ENCODE data around the gene SLC35G4.
"Not testable (repeated sequence)": the region's sequence is repeated elsewhere in the genome, so short reads cannot be mapped to it uniquely, and the experiment has no call there.

SLC35G4 gene

DNA sequence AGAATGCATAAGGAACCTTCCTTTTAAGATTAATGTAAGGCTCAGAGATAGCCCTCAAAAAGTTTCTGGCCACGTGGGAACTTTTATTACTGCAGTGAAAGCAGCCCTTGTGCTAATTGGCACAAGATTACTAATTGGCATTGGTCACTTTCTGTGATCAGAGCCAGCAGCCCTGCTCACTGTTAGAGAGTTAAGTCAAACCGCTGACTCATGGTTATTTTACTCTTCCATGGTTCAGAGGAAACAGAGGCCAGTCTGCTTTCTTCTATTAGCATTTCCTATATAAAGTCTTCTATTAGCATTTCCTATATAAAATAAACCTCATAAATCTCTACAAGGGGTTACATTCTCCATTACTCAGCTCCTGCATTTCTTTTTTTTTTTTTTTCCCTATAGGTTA lies 1.5 kb upstream of the SLC35G4 start:
- TF ChIP-seq POLR2AphosphoS5 (IDR thresholded peaks at IDR 0.05; ENCODE audit: low read depth) = no peak
- TF ChIP-seq, protein P1, sequence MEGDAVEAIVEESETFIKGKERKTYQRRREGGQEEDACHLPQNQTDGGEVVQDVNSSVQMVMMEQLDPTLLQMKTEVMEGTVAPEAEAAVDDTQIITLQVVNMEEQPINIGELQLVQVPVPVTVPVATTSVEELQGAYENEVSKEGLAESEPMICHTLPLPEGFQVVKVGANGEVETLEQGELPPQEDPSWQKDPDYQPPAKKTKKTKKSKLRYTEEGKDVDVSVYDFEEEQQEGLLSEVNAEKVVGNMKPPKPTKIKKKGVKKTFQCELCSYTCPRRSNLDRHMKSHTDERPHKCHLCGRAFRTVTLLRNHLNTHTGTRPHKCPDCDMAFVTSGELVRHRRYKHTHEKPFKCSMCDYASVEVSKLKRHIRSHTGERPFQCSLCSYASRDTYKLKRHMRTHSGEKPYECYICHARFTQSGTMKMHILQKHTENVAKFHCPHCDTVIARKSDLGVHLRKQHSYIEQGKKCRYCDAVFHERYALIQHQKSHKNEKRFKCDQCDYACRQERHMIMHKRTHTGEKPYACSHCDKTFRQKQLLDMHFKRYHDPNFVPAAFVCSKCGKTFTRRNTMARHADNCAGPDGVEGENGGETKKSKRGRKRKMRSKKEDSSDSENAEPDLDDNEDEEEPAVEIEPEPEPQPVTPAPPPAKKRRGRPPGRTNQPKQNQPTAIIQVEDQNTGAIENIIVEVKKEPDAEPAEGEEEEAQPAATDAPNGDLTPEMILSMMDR (IDR thresholded peaks at IDR 0.05; ENCODE audit: insufficient read depth, low read length) = no peak
- TF ChIP-seq GABPA (IDR thresholded peaks at IDR 0.05; ENCODE audit: low read depth) = no peak
- TF ChIP-seq, protein P2, sequence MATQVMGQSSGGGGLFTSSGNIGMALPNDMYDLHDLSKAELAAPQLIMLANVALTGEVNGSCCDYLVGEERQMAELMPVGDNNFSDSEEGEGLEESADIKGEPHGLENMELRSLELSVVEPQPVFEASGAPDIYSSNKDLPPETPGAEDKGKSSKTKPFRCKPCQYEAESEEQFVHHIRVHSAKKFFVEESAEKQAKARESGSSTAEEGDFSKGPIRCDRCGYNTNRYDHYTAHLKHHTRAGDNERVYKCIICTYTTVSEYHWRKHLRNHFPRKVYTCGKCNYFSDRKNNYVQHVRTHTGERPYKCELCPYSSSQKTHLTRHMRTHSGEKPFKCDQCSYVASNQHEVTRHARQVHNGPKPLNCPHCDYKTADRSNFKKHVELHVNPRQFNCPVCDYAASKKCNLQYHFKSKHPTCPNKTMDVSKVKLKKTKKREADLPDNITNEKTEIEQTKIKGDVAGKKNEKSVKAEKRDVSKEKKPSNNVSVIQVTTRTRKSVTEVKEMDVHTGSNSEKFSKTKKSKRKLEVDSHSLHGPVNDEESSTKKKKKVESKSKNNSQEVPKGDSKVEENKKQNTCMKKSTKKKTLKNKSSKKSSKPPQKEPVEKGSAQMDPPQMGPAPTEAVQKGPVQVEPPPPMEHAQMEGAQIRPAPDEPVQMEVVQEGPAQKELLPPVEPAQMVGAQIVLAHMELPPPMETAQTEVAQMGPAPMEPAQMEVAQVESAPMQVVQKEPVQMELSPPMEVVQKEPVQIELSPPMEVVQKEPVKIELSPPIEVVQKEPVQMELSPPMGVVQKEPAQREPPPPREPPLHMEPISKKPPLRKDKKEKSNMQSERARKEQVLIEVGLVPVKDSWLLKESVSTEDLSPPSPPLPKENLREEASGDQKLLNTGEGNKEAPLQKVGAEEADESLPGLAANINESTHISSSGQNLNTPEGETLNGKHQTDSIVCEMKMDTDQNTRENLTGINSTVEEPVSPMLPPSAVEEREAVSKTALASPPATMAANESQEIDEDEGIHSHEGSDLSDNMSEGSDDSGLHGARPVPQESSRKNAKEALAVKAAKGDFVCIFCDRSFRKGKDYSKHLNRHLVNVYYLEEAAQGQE (IDR thresholded peaks at IDR 0.05; ENCODE audit: insufficient replicate concordance, low read depth) = no peak
- no peak for TF ChIP-seq SPI1 (IDR thresholded peaks at IDR 0.05; ENCODE audit: borderline replicate concordance, low read depth)
- Histone ChIP-seq H3K27me3 (ENCODE audit: insufficient read depth, poor library complexity, severe bottlenecking) (peaks cover 11% of the 10 kb centered on the region), H3K4me3 (replicated peaks; ENCODE audit: insufficient read depth, low read length) (no peak overlapping the region), H3K27ac (replicated peaks) (no peak overlapping the region)
- no peak for DNase-seq (ENCODE audit: low read depth in 1 of 2, low spot score in 1 of 2)

DNA sequence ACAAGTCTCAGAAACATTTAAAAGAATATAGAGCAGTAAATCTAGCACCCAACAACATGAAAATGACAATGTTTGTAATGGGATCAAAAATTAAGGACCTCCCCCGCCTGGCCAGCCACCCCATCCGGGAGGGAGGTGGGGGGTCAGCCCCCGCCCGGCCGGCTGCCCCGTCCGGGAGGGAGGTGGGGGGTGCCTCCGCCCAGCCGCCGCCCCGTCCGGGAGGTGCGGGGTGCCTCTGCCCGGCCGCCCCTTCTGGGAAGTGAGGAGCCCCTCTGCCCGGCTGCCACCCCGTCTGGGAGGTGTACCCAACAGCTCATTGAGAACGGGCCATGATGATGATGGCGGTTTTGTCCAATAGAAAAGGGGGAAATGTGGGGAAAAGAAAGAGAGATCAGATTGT lies 778 bp upstream of the SLC35G4 start:
- H3K27me3 ChIP-seq (ENCODE audit: insufficient read depth, poor library complexity, severe bottlenecking) = peaks cover 11% of the 10 kb centered on the region
- H3K4me3 ChIP-seq (replicated peaks; ENCODE audit: insufficient read depth, low read length); DNase-seq (ENCODE audit: low read depth in 1 of 2, low spot score in 1 of 2); H3K27ac ChIP-seq (replicated peaks): not testable (repeated sequence)

DNA sequence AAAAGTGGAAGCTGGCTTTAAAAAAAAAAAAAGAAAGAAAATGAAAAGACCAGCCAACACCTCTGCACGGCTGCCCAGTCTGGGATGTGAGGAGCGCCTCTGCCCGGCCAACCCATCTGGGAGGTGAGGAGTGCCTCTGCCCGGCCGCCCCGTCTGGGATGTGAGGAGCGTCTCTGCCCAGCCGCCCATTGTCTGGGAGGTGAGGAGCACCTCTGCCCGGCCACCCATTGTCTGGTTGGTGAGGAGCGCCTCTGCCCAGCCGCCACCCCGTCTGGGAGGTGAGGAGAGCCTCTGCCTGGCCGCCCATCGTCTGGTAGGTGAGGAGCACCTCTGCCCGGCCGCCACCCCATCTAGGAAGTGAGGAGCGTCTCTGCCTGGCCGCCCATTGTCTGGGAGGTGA lies 3.7 kb downstream of the SLC35G4 start:
- not testable (repeated sequence) for H3K27ac ChIP-seq (replicated peaks); H3K4me3 ChIP-seq (replicated peaks; ENCODE audit: insufficient read depth, low read length); DNase-seq (ENCODE audit: low read depth in 1 of 2, low spot score in 1 of 2); H3K27me3 ChIP-seq (ENCODE audit: insufficient read depth, poor library complexity, severe bottlenecking)

DNA sequence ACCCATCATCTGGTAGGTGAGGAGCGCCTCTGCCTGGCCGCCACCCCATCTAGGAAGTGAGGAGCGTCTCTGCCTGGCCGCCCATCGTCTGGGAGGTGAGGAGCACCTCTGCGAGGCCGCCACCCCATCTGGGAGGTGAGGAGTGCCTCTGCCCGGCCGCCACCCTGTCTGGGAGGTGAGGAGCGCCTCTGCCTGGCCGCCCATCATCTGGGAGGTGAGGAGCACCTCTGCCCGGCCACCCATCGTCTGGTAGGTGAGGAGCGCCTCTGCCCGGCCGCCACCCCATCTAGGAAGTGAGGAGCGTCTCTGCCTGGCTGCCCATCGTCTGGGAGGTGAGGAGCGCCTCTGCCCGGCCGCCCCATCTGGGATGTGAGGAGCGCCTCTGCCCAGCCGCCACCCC lies 4.2 kb downstream of the SLC35G4 start:
- H3K27me3 ChIP-seq (ENCODE audit: insufficient read depth, poor library complexity, severe bottlenecking); DNase-seq (ENCODE audit: low read depth in 1 of 2, low spot score in 1 of 2); H3K27ac ChIP-seq (replicated peaks); H3K4me3 ChIP-seq (replicated peaks; ENCODE audit: insufficient read depth, low read length): not testable (repeated sequence)

DNA sequence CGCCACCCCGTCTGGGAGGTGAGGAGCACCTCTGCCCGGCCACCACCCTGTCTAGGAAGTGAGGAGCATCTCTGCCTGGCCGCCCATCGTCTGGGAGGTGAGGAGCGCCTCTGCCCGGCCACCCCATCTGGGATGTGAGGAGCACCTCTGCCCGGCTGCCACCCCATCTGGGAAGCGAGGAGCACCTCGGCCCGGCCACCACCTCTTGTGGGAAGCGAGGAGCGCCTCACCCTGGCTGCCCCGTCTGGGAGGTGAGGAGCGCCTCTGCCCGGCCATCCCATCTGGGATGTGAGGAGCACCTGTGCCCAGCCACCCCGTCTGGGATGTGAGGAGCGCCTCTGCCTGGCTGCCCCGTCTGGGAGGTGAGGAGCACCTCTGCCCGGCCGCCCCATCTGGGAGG lies 4.6 kb downstream of the SLC35G4 start:
- DNase-seq (ENCODE audit: low read depth in 1 of 2, low spot score in 1 of 2); H3K4me3 ChIP-seq (replicated peaks; ENCODE audit: insufficient read depth, low read length); H3K27ac ChIP-seq (replicated peaks); H3K27me3 ChIP-seq (ENCODE audit: insufficient read depth, poor library complexity, severe bottlenecking): not testable (repeated sequence)

DNA sequence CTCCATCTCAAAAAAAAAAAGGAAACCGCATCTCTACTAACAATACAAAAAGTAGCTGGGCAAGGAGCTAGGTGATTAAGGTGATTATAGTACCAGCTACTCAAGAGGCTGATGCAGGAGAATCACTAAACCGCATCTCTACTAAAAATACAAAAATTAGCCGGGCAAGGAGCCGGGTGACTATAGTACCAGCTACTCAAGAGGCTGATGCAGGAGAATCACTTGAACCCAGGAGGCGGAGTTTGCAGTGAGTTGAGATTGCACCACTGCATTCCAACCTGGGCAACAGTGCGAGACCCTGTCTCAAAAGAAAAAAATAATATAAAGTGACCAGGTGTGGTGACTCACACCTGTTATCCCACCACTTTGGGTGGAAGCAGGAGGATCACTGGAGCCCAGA lies 5.6 kb downstream of the SLC35G4 start:
- DNase-seq (ENCODE audit: low read depth in 1 of 2, low spot score in 1 of 2); H3K27ac ChIP-seq (replicated peaks); H3K4me3 ChIP-seq (replicated peaks; ENCODE audit: insufficient read depth, low read length); H3K27me3 ChIP-seq (ENCODE audit: insufficient read depth, poor library complexity, severe bottlenecking): not testable (repeated sequence)

DNA sequence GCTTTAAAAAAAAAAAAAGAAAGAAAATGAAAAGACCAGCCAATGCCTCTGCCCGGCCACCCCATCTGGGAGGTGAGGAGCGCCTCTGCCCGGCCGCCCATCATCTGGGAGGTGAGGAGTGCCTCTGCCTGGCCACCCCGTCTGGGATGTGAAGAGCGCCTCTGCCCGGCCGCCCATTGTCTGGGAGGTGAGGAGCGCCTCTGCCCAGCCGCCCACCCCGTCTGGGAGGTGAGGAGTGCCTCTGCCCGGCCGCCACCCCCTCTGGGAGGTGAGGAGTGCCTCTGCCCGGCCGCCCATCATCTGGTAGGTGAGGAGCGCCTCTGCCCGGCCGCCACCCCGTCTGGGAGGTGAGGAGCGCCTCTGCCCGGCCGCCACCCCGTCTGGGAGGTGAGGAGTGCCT lies 37.9 kb downstream of the SLC35G4 start:
- DNase-seq (ENCODE audit: low read depth in 1 of 2, low spot score in 1 of 2); H3K27ac ChIP-seq (replicated peaks); H3K27me3 ChIP-seq (ENCODE audit: insufficient read depth, poor library complexity, severe bottlenecking); H3K4me3 ChIP-seq (replicated peaks; ENCODE audit: insufficient read depth, low read length): not testable (repeated sequence)

DNA sequence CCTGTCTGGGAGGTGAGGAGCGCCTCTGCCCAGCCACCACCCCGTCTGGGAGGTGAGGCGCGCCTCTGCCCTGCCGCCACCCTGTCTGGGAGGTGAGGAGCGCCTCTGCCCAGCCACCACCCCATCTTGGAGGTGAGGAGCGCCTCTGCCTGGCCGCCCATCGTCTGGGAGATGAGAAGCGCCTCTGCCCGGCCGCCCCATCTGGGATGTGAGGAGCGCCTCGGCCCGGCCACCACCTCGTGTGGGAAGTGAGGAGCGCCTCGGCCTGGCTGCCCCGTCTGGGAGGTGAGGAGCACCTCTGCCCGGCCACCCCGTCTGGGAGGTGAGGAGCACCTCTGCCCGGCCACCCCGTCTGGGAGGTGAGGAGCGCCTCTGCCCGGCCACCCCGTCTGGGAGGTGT lies 38.4 kb downstream of the SLC35G4 start:
- not testable (repeated sequence) for H3K27ac ChIP-seq (replicated peaks); H3K4me3 ChIP-seq (replicated peaks; ENCODE audit: insufficient read depth, low read length); DNase-seq (ENCODE audit: low read depth in 1 of 2, low spot score in 1 of 2)
- peaks cover 13% of the 10 kb centered on the region for H3K27me3 ChIP-seq (ENCODE audit: insufficient read depth, poor library complexity, severe bottlenecking)

DNA sequence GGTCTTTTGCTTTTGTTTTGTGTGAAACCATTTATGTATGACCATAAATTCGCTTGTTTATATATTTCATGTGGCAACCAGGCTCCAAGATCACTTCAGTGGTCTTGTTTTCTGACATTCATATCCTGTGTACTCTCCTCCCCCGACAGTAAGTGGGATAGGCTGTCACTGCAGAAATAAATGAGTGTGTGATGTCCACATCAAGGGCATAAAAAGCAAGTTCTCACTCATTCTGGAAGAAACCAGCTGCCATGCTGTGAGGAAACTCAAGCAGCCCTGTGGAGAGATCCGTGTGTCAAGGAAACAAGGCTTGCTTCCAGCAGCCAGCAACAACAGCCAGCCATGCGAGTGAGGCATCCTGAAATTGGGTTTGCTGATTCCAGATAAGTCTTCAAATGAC lies 40.4 kb downstream of the SLC35G4 start:
- Histone ChIP-seq H3K27ac (replicated peaks) (no peak overlapping the region), H3K4me3 (replicated peaks; ENCODE audit: insufficient read depth, low read length) (no peak overlapping the region), H3K27me3 (ENCODE audit: insufficient read depth, poor library complexity, severe bottlenecking) (peaks cover 27% of the 10 kb centered on the region)
- DNase-seq (ENCODE audit: low read depth in 1 of 2, low spot score in 1 of 2) = no peak
- TF ChIP-seq GABPA (IDR thresholded peaks at IDR 0.05; ENCODE audit: low read depth) (no peak), POLR2AphosphoS5 (IDR thresholded peaks at IDR 0.05; ENCODE audit: low read depth) (no peak), SPI1 (IDR thresholded peaks at IDR 0.05; ENCODE audit: borderline replicate concordance, low read depth) (no peak)
- TF ChIP-seq, protein P1 (IDR thresholded peaks at IDR 0.05; ENCODE audit: insufficient read depth, low read length) = no peak
- TF ChIP-seq, protein P2 (IDR thresholded peaks at IDR 0.05; ENCODE audit: insufficient replicate concordance, low read depth) = no peak

All from HL-60 (cell line).